Activated T-helper 9 cell treated with anti-CD3 and anti-CD28 coated beads, Interleukin-2, amount 50 U/mL, for 16 hours (primary cell): ENCODE data around the gene USH1G.
"Not testable (repeated sequence)": the region's sequence is repeated elsewhere in the genome, so short reads cannot be mapped to it uniquely, and the experiment has no call there.

Experiments
- DNase-seq: peaks from one replicate; pipeline ENCODE4 v3.0.0-alpha.2; 2020; ENCODE audit warnings: low read depth

The USH1G gene

DNA sequence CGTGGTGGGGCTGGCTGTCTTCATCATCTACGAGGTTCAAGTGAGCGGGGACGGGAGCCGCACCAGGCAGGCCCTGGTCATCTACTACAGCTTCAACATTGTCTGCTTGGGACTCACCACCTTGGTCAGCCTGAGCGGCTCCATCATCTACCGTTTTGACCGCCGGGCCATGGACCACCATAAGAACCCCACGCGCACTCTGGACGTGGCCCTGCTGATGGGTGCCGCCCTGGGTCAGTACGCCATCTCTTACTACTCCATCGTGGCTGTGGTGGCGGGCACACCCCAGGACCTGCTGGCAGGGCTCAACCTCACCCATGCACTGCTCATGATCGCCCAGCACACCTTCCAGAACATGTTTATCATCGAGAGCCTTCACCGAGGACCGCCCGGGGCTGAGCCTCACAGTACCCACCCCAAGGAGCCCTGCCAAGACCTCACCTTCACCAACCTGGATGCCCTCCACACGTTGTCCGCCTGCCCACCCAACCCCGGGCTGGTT, 7.5 kb upstream of the USH1G start:
- no peak for DNase-seq

DNA sequence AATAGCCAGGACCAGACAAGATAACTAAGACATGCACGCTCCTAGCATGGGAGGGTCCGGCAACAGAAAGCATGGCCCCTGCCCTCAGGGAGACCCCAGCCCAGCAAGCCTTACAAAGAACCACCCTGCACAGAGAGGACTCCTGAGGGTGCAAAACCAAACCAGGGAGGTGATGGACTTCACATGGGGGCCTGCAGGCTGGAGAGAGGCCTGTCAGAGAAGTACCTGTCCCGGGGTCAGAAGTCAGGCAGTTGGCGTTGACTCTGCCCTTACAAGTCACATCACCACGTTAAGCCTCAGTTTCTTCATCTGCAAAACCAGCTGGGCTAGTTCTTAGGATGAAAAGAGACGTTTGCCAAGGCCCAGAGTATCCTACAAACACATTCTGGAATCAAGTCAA, 5.7 kb upstream of the USH1G start:
- DNase-seq: no peak

DNA sequence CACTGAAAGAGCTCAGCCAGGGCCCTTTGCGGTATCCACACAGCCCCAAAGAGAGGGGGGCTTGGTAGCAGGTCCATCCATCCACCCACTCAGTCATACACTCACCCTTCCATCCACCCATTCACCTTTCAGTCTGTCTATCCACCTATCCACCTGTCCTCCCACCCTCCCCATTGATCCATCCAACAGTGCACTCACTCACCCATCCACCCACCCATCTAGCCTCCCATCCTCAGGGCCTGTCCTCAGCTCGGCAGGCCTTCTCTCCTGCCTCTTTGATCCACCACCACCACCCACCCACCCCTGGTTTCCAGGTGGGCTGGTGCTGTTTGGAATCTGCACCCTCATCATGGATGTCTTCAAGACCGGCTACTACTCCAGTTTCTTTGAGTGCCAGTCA, 2.2 kb upstream of the USH1G start:
- no peak for DNase-seq

DNA sequence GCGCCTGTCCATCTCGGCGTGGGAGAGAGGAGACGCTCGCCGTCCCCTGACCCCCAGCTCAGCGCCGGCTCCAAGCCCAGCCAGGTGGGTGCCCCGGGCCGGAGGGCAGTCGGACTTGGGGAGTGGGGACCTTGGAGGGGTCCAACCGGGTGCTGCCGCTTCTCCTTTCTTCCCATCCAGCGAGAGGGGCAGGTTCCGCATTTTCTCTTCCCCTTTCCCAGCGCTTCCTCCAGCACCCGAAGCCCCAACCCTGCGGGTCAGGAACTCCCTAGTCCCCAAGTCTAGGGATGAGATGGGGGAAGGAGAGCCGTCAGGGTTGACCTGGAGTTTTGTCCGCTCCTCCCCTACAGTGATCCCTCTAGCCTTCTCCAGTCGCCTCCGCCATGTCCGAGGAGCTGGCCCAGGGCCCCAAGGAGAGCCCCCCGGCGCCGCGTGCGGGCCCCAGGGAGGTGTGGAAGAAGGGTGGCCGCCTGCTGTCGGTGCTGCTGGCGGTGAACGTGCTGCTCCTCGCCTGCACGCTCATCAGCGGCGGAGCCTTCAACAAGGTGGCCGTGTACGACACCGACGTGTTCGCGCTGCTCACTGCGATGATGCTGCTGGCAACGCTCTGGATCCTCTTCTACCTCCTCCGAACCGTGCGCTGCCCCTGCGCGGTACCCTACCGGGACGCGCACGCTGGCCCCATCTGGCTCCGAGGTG, 1.3 kb upstream of the USH1G start, which contains the start of gene OTOP2:
OTOP2 (plus strand) TSS at position 24 of the 699 bp plus-strand sequence; CDS start at position 384, 360 bp downstream.
- DNase-seq: no peak

DNA sequence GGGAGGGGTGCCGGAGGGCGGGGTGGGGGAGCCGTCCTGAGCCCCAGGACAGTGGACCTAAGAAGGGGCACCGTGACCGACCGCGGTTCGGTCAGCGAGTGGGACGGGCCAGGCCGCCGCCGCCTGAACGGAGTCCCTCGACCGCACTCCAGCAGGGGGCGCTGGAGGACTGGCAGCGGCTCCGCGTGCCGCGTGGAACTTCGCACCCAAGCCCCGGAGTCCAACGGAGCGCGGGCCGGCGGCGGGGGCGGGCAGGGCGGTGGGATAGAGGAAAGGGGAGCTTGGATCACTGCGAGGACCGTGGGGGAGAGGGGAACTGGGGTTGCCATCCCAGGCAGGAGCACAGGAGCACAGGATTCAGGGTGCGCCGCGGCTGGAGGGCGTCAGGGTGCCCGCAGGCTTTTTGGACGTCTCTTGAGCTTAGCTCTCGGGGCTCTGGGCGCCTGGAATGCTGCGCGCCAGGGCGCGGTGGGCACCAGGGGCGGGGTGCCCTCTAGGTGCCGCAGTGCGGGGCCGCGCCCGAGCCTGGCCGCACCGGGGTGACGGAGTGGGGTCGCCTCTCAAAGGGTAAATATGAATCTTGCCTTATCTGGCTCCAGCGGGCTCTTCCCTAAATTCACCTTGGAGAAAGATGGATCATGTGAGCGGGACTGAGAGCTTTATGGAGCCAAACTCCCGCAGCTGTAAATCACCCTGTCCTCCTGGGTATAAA, 639 bp upstream of the USH1G start:
- DNase-seq: peak; percentile 58

DNA sequence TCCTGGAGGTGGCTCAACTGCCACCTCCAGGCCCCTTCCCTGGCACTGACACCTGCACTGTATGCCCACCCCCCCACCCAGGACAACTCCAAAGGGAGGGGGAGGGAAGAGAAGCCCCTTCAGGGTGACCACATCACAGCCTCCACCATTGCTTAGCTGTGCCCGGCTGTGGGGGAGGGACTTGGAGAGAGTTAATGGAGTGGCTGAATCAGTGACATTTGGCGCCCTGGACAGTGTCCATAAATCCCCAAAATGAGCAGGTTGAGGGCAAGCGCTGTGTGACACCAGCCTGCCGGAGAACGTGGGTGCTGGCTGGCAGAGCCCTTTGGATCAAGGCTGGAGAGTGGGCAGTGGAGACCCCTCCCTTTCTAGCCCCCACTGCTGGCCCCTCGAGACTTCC, 883 bp downstream of the USH1G start:
- DNase-seq: no peak

DNA sequence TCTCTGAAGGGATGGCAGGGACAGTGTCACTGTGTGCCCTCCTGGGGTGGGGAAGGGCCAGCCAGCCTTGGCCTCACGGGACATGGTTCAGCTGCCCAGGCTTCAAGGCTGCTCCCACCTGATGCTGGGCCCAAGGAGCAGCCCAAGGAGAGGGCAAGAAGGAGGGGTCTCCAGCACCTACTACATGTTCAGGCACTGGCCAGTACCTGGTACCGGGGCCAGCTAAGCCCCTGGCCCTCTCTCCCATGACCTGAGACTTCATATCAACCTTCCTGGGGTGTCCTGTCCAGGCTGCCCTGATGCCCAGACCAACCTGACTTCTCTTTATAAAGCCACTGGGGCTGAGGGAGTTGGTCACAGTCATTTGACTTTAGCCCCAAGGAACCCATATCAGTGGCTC, 1.3 kb downstream of the USH1G start:
- no peak for DNase-seq

DNA sequence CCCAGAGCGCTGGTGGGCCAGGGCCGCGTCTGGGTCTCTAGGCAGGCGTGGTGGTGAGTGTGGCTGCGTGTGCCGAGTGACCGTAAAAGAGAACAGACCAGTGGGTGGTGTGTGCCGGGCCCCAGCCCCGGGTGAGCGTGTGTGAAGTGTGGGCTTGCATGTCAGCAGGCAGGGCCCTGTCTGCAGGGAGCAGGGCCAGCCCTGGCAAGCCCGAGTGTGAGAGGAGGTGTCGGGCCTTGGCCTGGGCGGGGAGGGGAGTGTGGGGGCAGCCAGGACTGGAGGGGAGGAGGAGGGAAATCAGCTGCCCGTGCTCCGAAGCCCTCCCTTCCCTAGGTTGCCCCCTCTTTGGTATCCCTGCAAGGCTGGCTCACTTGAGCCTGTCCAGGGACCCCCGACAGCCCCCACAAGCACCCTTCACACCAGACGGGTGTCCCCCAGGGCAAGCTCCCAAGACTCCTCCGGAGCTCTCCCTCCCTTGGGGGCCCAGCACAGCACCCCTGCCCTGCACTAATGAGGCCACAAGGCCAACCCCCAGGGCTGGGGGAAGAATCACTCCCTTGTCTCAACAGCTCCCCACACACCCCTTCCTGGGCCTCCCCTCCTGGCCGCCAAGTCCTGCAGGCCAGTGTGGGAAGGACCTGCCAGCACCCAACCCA, 1.9 kb downstream of the USH1G start:
- DNase-seq: no peak

DNA sequence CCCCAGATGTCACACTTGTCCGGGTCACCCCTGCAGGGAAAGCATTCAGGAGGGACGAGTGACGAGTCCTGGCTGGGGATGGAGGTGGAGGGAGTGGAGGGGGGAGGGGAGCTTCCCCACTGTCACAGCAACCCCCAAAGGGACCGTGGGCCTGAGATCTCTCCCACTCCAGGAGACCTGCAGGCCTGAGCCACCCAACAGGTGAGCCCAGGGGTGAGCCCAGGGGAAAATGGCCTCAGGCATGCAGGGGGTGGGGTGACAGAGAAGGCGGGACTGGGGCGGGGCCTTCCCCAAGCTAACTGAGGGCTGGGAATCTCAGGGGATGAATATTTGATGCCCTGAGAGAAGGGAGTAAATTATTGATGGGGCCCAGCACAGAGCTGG, 2.4 kb downstream of the USH1G start:
- DNase-seq: no peak

DNA sequence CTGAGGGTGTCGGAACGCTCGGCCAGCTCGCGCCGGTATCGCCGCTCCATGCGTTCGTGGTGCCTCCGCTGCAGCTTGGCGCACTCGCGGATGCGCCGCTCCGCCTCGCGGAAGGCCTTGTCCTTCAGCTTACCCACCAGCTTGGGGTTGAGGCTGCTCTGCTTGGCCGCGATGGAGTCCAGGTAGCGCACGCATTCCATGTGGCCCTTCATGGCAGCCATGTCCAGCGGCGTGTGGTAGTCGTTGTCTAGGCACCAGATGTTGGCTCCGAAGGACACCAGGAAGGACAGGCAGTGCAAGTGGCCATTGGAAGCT, 2.8 kb downstream of the USH1G start:
- DNase-seq: no peak

DNA sequence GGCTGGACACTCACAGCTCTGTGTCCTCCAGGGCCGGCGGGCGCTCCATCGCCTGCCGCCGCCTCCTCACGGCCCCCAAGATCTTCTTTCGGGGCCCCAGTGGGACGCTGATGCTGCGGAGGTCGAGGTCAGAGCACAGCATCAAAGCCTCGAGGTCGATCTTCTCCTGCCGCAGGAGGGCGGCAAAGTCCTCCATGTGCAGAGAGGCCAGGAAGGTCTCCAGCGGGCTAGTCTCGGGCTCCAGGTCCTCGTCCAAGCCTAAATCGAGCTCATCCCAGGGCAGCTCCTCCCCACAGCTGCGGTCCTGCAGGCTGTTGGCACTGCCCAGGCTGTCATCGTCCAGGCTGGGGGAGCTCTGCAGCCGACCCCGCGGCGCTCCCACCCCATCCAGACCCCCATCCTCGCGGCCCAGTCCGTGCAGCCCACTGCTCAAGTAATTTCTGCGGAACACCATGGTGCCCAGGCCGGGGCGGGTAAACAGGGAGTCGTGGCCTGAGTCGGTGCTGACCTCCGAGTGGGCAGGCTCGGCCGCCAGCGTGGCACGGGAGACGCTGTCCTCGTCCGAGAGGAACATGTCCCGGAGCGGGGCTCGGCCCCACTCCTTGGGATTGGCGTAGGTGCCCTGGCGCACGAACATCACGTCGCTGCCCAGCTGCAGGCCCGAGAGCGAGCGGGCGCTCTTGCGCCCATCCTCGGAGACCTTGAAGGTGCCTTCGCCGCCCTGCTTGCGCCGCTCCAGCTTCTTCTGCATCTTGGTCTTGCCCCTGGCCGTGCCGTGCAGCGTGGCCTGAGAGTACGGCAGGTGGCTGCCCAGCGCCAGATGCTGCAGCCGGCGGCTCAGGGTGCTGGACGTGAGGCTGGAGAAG, 3.4 kb downstream of the USH1G start:
- no peak for DNase-seq

DNA sequence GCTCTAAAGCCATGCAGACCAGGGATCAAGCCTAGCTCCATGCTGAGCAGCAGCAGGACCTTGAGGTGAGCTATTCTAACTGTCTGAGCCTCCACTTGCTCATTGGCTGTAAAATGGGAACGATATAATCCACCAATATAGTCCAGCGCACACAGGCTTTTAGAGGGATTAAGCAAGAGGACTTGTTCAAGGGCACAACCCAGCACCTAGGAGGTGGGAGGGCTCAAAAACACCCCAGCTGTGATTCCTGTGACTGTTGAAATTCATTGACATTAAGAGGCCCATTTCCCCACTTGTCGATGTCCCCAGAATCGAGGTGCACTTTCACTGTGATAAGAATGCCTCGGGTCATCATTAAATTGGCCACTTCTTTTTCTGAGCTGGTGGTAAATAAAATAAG, 4.1 kb downstream of the USH1G start:
- DNase-seq: no peak

DNA sequence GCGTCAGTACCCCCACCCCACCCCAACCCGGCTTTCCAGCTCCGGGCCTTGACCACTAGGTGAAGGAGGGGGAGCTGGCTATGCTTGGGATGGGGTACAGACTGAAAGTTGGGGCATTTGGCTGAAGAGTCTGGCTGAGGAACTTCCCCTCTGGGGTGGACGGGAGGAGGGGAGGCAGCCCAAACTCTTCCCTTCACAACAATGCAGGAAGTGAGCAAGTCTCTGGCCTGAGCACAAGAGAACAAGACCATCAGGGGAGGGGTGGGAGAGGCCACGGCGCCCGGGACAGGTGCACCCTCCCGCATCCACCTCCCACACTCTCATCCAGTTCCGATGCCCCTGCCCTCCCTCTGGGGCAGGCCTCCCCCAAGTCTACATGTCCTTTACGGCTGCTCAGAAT, 5.6 kb downstream of the USH1G start:
- no peak for DNase-seq

DNA sequence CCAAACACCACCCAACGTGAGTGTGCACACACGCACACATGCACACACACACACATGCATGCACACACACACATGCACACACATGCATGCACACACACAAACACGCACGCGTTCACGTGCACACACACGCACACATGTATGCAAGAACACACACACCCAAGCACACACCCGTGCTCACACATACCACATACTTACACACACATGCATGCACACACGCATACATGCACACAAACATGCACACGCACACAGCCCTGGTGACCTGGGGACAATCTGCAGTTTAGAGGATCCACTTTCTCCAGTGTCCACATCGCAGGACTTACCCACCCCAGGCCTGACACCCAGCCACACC, 6.2 kb downstream of the USH1G start:
- DNase-seq: no peak

DNA sequence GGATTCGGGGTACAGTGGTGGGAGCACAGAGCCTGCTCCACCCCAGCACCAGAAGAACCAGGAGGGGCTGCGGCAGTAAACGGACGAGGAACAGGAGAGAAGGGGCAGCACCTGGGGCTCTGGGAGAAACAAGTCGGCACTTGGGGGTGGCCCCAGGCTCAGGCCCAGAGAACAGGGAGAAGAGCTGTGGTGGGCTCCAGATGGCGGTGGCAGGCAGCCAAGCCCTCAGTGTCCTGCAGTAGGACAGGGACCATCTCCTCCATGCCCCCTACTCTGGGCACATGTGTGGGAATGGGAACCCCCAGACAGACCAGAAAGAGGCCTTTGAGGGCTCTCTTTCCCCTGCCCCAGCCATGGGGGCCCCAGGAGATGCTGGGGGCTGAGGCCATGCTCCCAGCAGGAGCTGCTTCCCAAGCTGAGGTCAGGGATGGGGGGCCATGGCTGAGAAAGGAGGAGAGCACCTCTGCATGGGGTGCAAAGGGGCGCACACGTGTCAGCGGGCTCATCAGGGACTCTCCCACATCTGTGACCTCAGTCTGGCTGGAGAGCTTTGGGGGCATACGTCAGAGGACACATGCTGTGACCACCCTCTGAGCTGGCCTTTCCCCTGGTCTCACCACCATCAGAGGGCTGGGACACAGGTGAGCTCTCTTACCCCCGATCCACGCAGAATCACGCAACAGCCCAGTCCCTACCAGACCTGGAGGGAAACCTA, 6.8 kb downstream of the USH1G start:
- no peak for DNase-seq

DNA sequence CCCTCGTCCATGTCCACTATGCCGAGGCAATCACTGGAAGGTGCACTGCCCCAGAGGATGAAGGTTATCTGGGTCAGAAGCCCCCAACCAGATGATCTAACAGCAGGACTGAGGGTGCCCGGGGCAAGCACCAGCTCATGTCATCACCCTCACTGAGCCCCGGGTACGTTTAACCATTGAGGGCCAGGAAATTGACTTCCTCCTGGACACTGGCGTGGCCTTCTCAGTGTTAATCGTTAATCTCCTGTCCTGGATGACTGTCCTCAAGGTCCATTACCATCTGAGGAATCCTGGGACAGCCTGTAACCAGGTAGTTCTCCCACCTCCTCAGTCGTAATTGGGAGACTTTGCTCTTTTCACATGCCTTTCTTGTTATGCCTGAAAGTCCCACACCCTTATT, 11.6 kb downstream of the USH1G start:
- not testable (repeated sequence) for DNase-seq

DNA sequence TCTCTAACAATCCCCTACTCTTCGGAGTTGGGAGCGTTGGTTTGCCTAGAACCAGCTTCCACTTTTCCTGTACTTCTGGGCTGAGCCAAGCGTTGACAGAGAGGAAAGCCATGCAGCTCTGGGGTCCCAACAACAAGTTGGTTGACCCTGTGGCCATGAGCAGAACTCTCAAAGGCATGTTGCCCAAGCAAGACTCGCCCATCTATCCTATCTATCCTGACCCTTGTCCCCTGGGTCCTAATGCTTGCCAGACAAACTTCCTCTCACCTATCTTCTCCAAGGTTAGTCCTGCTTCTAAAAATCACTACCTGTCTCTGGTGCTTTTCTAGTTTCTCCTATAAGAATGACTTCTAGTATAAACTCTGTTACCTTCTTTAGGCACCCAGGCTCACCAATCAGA, 14.0 kb downstream of the USH1G start:
- not testable (repeated sequence) for DNase-seq

DNA sequence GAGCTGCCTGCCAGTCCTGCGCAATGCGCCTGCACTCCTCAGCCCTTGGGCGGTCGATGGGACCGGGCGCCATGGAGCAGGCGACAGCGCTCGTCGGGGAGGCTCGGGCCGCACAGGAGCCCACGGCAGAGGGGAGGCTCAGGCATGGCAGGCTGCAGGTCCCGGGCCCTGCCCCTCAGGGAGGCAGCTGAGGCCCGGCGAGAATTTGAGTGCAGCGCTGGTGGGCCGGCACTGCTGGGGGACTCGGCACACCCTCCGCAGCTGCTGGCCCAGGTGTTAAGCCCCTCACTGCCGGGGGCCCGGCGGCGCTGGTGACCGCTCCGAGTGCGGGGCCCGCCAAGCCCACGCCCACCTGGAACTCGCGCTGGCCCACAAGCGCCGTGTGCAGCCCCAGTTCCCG, 16.0 kb downstream of the USH1G start:
- no peak for DNase-seq

DNA sequence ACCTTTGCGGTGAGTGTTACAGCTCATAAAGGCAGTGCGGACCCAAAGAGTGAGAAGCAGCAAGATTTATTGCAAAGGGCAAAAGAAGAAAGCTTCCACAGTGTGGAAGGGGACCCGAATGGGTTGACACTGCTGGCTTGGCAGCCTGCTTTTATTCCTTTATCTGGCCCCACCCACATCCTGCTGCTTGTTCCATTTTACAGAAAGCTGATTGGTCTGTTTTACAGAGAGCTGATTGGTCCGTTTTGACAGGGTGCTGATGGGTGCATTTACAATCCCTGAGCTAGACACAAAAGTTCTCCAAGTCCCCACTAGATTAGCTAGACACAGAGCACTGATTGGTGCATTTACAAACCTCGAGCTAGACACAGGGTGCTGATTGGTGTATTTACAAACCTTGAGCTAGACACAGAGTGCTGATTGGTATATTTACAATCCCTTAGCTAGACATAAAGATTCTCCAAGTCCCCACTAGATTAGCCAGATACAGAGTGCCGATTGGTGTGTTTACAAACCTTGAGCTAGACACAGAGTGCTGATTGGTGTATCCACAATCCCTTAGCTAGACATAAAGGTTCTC, 16.8 kb downstream of the USH1G start:
- not testable (repeated sequence) for DNase-seq

DNA sequence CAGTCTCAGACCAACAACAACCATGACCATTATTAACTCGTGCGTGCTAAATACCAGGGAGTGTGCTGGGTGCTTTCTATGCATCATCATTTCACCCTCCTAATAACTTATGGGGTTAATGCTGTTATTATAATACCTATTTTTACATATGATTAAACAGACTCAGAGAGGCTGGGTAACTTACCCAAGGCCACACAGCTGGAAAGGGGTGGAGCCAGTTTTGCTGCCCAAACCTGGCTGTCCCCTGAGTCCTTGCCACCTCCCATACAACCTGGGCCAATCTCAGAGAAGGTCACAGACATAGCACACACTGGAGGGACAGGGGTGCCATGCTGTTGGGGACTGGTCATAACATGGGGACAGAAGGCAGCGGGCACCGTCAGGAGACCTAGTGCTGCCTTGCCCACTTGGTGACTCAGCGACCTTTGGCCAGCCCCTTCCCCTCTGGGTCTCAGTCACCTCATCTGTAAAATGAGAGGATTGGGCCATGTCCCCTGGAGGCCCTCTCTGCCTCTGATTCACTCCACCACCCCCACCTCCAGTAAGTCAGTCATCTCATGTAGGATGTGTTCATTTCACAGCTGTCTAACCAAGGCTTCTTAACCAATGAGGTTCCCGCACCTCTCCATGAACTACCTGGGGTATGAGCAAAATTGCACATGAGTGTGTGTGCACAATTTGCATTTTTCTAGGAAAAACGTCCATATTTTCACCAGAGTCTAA, 18.2 kb downstream of the USH1G start:
- DNase-seq: no peak

DNA sequence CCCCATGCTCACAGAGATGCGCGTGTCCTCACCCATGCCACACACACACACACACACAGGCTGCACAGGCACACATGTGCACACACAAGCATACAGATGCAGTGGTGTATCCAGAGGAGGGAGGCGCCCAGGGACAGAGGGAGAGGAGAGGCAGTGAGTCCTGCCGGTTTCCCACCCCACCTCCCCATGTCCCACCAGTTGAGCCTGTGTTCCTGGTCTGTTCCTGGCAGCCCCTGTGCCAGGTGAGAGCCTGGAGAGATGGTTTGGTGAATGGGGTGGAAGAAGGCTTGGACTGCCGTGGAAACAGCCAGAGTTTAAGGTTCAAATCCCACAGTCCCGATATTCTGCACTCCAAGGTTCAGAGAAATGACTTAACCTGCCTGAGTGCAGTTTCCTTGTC, 19.4 kb downstream of the USH1G start:
- DNase-seq: no peak
